K562 (cell line): ENCODE data around the gene SKIC8. TPM values are rescaled to one million over a fixed set of nuclear protein-coding genes. Genes with fewer than 3 reads are reported as not detected.
A peak's percentile ranks its signal among the peaks of the same experiment; 100 is the strongest.

Experiments used
- ATAC-seq: fragments of 200-7000 bp; cut with Tn5 transposase; 3 replicates; pipeline ENCODE4 v1.9.1; 2020; ENCODE audit warnings: moderate library complexity
- BruUV-seq: library from RNA; stranded (reverse); fragments of 400-500 nt; replicated peaks from 2 replicates; lab custom pipeline; 2021; lab: Mats Ljungman, UMichigan
- CTCF ChIA-PET: fragments of 300-600 bp; formaldehyde crosslinking; extraction: SDS; loops from one replicate; lab custom pipeline; 2021; ENCODE audit warnings: low intra/inter-chr PET ratio; lab: Yijun Ruan, JAX
- POLR2A ChIA-PET: fragments of 300-600, 350-650 bp; sonication (Branson Sonifier 250); formaldehyde crosslinking; extraction: SDS; loops from one replicate; lab custom pipeline; 2021; ENCODE audit warnings: antibody characterized with exemption, inconsistent platforms; lab: Yijun Ruan, JAX
- DNase-seq, 4 experiments: peaks; one replicate each; pipeline versions ENCODE4 v3.0.0 to v3.0.0-alpha.2; 2011 to 2018; ENCODE audit warnings: low spot score in 3 of 4, mixed read lengths in 3 of 4; ENCODE audit errors: extremely low read depth in 1 of 4
- FAIRE-seq: peaks from 2 replicates; lab custom pipeline; 2011; peaks lifted over from hg19 to GRCh38; lab: Jason Lieb, UNC
- H2AFZ ChIP-seq: 2 replicates; pipeline ENCODE4 v1.6.0; 2011; ENCODE audit warnings: low read depth, low read length, control low read depth, inconsistent platforms
- H3K27ac ChIP-seq: fragments of 200-600 bp; 3 replicates; pipeline ENCODE4 v1.8.0; 2011; ENCODE audit warnings: low read depth, mild to moderate bottlenecking, control low read depth, inconsistent platforms, low read length, moderate library complexity, mixed read lengths; ENCODE audit errors: extremely low read depth
- H3K27me3 ChIP-seq, 2 experiments: fragments of 300-600 bp in 1 of 2; 2 replicates in 1 of 2; 3 replicates in 1 of 2; pipeline versions ENCODE4 v1.6.0 to v1.8.0; 2011; ENCODE audit warnings: inconsistent platforms in 2 of 2, low read length in 2 of 2, mild to moderate bottlenecking in 1 of 2, mixed read lengths in 1 of 2, moderate library complexity in 1 of 2; ENCODE audit not compliant: control insufficient read depth in 2 of 2, insufficient read depth in 2 of 2
- H3K36me3 ChIP-seq: fragments of 300-600 bp; 3 replicates; pipeline ENCODE4 v1.8.0; 2011; ENCODE audit warnings: mild to moderate bottlenecking, low read length, inconsistent platforms; ENCODE audit not compliant: control insufficient read depth, insufficient read depth
- H3K4me1 ChIP-seq, 2 experiments: fragments of 200-600 bp in 1 of 2; replicated peaks in 1 of 2; 2 replicates in 1 of 2; 3 replicates in 1 of 2; pipeline versions ENCODE4 v1.5.1 to v1.8.0; 2011; ENCODE audit warnings: inconsistent platforms in 2 of 2, low read length in 2 of 2, mild to moderate bottlenecking in 1 of 2, mixed read lengths in 1 of 2, moderate library complexity in 1 of 2; ENCODE audit not compliant: control insufficient read depth in 2 of 2, insufficient read depth in 2 of 2
- H3K4me2 ChIP-seq: 2 replicates; pipeline ENCODE4 v1.6.1; 2011; ENCODE audit warnings: low read length, control low read depth, inconsistent platforms, mixed read lengths; ENCODE audit not compliant: insufficient read depth
- H3K4me3 ChIP-seq: fragments of 200-600 bp; sonication (generic), shearing (Covaris generic); 2 replicates; pipeline ENCODE4 v1.5.1; 2016; ENCODE audit warnings: control low read depth, inconsistent platforms
- H3K79me2 ChIP-seq: fragments of 200-600 bp; 3 replicates; pipeline ENCODE4 v1.8.0; 2011; ENCODE audit warnings: low read length, inconsistent platforms; ENCODE audit not compliant: control insufficient read depth, insufficient read depth
- H3K9ac ChIP-seq, 2 experiments: 2 replicates each; pipeline versions ENCODE4 v1.6.0 to v1.6.1; 2011; ENCODE audit warnings: low read depth in 2 of 2, low read length in 2 of 2, control low read depth in 1 of 2, inconsistent platforms in 1 of 2, mild to moderate bottlenecking in 1 of 2, mixed read lengths in 1 of 2; ENCODE audit not compliant: insufficient read depth in 1 of 2
- H3K9me1 ChIP-seq: one replicate; pipeline ENCODE4 v1.6.0; 2011; ENCODE audit warnings: inconsistent platforms, mild to moderate bottlenecking, low read length, moderate library complexity; ENCODE audit not compliant: control insufficient read depth, insufficient read depth
- H3K9me3 ChIP-seq: replicated peaks from 2 replicates; pipeline ENCODE4 v1.5.1; 2011; ENCODE audit warnings: low read depth, low read length, inconsistent platforms; ENCODE audit not compliant: control insufficient read depth, insufficient read depth
- H4K20me1 ChIP-seq: replicated peaks from 2 replicates; pipeline ENCODE4 v1.6.1; 2011; ENCODE audit warnings: low read length, inconsistent platforms, mixed read lengths; ENCODE audit not compliant: control insufficient read depth, insufficient read depth
- CEBPB ChIP-seq: fragments of 450-650 bp; IDR thresholded peaks from 2 replicates; pipeline ENCODE4 v1.6.1; 2016; ENCODE audit warnings: missing genetic modification characterization, missing compliant biosample characterization
- HDAC8 ChIP-seq: fragments of 450-650 bp; IDR thresholded peaks from 2 replicates; pipeline ENCODE4 v1.6.1; 2016; ENCODE audit warnings: mild to moderate bottlenecking, missing genetic modification characterization, moderate library complexity, missing compliant biosample characterization
- PRPF4 ChIP-seq: fragments of 200-400 bp; formaldehyde crosslinking; IDR thresholded peaks from one replicate; pipeline ENCODE4 v1.6.1; 2017; ENCODE audit warnings: low read length, low read depth, mild to moderate bottlenecking; ENCODE audit not compliant: insufficient read depth, poor library complexity, severe bottlenecking
- PTBP1 ChIP-seq: fragments of 200-400 bp; formaldehyde crosslinking; IDR thresholded peaks from 2 replicates; pipeline ENCODE4 v1.6.1; 2017; ENCODE audit warnings: low read depth, low read length
- RAD51 ChIP-seq: fragments of 450-650 bp; IDR thresholded peaks from 2 replicates; pipeline ENCODE4 v1.7.1; 2016; ENCODE audit warnings: low read depth, mild to moderate bottlenecking, borderline replicate concordance
- SMC3 ChIP-seq: conservative IDR thresholded peaks from 2 replicates; pipeline ENCODE4 v1.6.1; 2011; ENCODE audit warnings: low read depth, low read length, improper control_type of control experiment; ENCODE audit not compliant: insufficient read depth
- SPI1 ChIP-seq: IDR thresholded peaks from 2 replicates; pipeline ENCODE4 v1.6.1; 2011; ENCODE audit warnings: low read depth, low read length, control low read depth, borderline replicate concordance
- SUPT5H ChIP-seq: fragments of 450-650 bp; IDR thresholded peaks from 2 replicates; pipeline ENCODE4 v1.6.1; 2016
- ZBTB1 ChIP-seq: sonication (generic); formaldehyde crosslinking; IDR thresholded peaks from 2 replicates; pipeline ENCODE4 v1.8.1; 2023; ENCODE audit warnings: missing genetic modification reagents, low read depth, mild to moderate bottlenecking, borderline replicate concordance
- WGBS: fragments of 100-300 bp; shearing (Covaris generic); methylation state at CpG from one replicate; pipeline ENCODE4 v1.1.6; 2016; ENCODE audit warnings: low coverage, mixed read lengths; ENCODE audit not compliant: insufficient coverage; ENCODE audit errors: missing lambda C conversion rate; 5-methylcytosine and 5-hydroxymethylcytosine counted together
- in situ Hi-C: fragments of 300-500 bp; cut with MboI; formaldehyde crosslinking; loops from 4 replicates; pipeline ENCODE4 v1.15.0; 2018; ENCODE audit warnings: inconsistent platforms, mixed read lengths
- intact Hi-C: fragments of 100-400 bp; cut with micrococcal nuclease; formaldehyde crosslinking; loops from 2 replicates; pipeline ENCODE4 v1.14.2; 2022
- polyA plus RNA-seq, 8 experiments: library from polyadenylated mRNA; depleted of rRNA in 4 of 8; stranded (reverse) in 5 of 8; unstranded in 3 of 8; fragments of >200 nt; fragmentation: Nextera tagmentation in 2 of 8; fragmentation: Illumina TruSeq in 1 of 8; extraction: Ambion mirVana in 2 of 8; extraction: Trizol in 1 of 8; gene quantifications; 2 replicates each; pipeline versions ENCODE4 v1.2.1 to v1.2.3, GENCODE V29; 2011 to 2014; ENCODE audit warnings: inconsistent platforms in 1 of 8, missing spikeins in 1 of 8
- total RNA-seq, 7 experiments: library from RNA; depleted of rRNA in 6 of 7; stranded (reverse); fragments of >200 nt in 6 of 7; fragmentation: Illumina TruSeq in 2 of 7; extraction: Trizol in 2 of 7; gene quantifications; 2 replicates each; pipeline versions ENCODE4 v1.2.1 to v1.2.3, GENCODE V29; 2011 to 2021; ENCODE audit warnings: low replicate concordance in 1 of 7

Gene SKIC8
- total and polyA plus RNA-seq, 9 of the 15 experiments (the other 6 are each of a cell fraction or from before 2014, with no cell fraction given) = 79.5 to 389 (median 146) TPM

DNA sequence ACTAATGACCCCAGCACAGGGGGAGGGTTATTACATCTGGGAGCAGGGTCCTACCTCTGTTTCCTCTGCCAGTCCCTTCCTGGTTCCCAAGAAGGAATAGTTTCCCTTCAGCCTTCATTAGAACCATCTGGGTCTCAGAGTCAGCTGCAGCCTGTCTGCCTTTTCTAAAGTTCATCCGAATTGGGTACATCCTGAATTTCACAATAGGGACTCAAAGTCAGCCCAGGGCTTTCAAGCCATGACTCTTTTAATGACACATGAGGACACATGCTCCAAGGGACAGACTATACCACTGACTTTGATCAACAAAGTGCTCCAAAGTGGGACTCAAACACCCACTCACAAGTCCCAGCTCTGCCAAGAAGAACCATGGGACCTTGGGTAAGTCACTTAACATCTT is 28.1 kb upstream of the SKIC8 start:
- 0% methylated on average over 1 of the region's 1 CpG for WGBS
- DNase-seq = no peak

DNA sequence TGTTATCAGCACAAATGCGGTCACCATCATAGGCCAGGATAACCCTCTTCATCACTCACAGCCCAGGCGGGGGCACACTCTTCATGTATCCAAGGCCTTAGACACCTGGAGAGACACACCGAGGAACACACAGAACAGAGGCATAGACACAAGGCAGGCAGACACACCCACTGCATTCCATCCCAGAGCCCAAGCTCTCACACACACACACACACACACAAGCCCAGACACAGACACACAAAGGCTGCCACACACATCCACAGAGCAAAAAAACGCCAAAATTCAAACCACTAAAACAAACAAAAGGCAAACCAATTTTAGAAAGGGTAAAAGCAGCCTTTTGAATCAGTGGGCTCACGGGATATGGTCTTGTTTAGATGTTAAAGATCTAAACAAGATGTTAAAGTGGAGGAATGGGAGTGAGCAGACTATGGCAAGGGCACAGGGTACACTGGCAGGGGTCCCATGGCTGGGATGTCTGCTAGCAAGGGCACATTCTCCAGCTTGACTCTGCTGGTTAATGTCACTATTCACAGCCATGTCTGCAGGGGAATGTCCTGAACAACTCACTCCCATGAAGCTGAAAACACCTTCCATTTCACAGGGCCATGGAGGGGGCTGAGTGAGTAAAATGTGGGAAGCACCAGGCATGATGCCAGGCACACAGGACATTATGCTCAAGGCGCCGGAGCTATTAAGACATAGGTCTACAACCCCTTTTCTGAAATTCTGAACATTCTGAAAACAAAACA is 25.9 kb upstream of the SKIC8 start:
- peaks cover 0 to 7% of the 10 kb centered on the region in 2 experiments; a peak in 3 of 5 replicates for H3K4me1 ChIP-seq
- ChIA-PET CTCF (no interaction called here), POLR2A (interaction anchor here (0.6 kb wide), 1 partner anchor 34 kb away, joined by 3 read pairs; no protein-coding TSS in a partner anchor)
- no TSS peak for BruUV-seq
- H3K9ac ChIP-seq = no peak overlapping the region
- H3K4me3 ChIP-seq = no peak overlapping the region
- no peak for DNase-seq
- no peaks in the 10 kb centered on the region for H3K79me2 ChIP-seq
- H3K27ac ChIP-seq = no peak overlapping the region
- WGBS = 2% methylated on average over 7 of the region's 7 CpGs
- ATAC-seq = peak; percentile 39
- no peaks in the 10 kb centered on the region for H3K9me3 ChIP-seq
- TF ChIP-seq PRPF4 (no peak), SPI1 (no peak), SMC3 (no peak), RAD51 (no peak), ZBTB1 (CRISPR knock-in tag) (no peak), PTBP1 (no peak), HDAC8 (tag) (no peak)
- H3K4me2 ChIP-seq = no peak overlapping the region
- in situ Hi-C loops (no loop called here), intact Hi-C loops (no loop called here)
- no peak overlapping the region for H2AFZ ChIP-seq
- H4K20me1 ChIP-seq = no peaks in the 10 kb centered on the region
- no peaks in the 10 kb centered on the region for H3K36me3 ChIP-seq
- H3K27me3 ChIP-seq = peaks cover 3 to 40% of the 10 kb centered on the region in 2 experiments; a peak in 4 of 5 replicates
- no peak for FAIRE-seq
- no peaks in the 10 kb centered on the region for H3K9me1 ChIP-seq

More for the DNA sequence above, 28.1 kb upstream of the SKIC8 start:
- no peak overlapping the region for H2AFZ ChIP-seq
- H3K36me3 ChIP-seq = no peaks in the 10 kb centered on the region
- H3K4me2 ChIP-seq = no peak overlapping the region
- H3K79me2 ChIP-seq = no peaks in the 10 kb centered on the region
- H3K27ac ChIP-seq = no peak overlapping the region
- POLR2A ChIA-PET = interaction anchor here (1.4 kb wide), 1 partner anchor 28 kb away, joined by 3 read pairs; the partner anchor contains the start of gene SKIC8
- no peak overlapping the region for H3K9ac ChIP-seq
- H3K4me3 ChIP-seq = no peak overlapping the region
- no peak for FAIRE-seq
- no peaks in the 10 kb centered on the region for H4K20me1 ChIP-seq
- no peaks in the 10 kb centered on the region for H3K9me1 ChIP-seq
- H3K9me3 ChIP-seq = no peaks in the 10 kb centered on the region
- H3K27me3 ChIP-seq = peaks cover 6 to 50% of the 10 kb centered on the region in 2 experiments; a peak in 4 of 5 replicates
- in situ Hi-C loops (no loop called here), intact Hi-C loops (no loop called here)
- ATAC-seq = no peak
- CTCF ChIA-PET = no interaction called here
- peaks cover 0 to 7% of the 10 kb centered on the region in 2 experiments; a peak in 3 of 5 replicates for H3K4me1 ChIP-seq
- no TSS peak for BruUV-seq
- no peak for TF ChIP-seq SUPT5H
- peak; percentile 25; the same call in 1 of the 2 replicates for TF ChIP-seq CEBPB (tag)
